SK-N-SH treated with all-trans-retinoic acid at 6 μM for 48 hours (cell line): ENCODE measurements around the gene FUBP3.

ENCODE experiments used
- ATAC-seq: fragments of 200-7000 bp; cut with Tn5 transposase; 3 replicates; pipeline ENCODE4 v1.9.1; 2020; ENCODE audit warnings: mild to moderate bottlenecking, moderate library complexity
- ARNTL ChIP-seq: fragments of 450-650 bp; formaldehyde crosslinking; IDR thresholded peaks from 2 replicates; pipeline ENCODE4 v1.5.0; 2020; ENCODE audit warnings: low read depth, mild to moderate bottlenecking, moderate library complexity, borderline replicate concordance
- BACH2 ChIP-seq: fragments of 250-450 bp; sonication (Bioruptor Pico); IDR thresholded peaks from 2 replicates; pipeline ENCODE4 v1.9.0; 2021; ENCODE audit warnings: mild to moderate bottlenecking, borderline replicate concordance
- CREB5 ChIP-seq: fragments of 250-450 bp; sonication (Bioruptor Pico); IDR thresholded peaks from 2 replicates; pipeline ENCODE4 v1.5.1; 2020; ENCODE audit warnings: low read depth, mild to moderate bottlenecking, moderate library complexity
- CSDC2 ChIP-seq: fragments of 250-450 bp; sonication (Bioruptor Pico); IDR thresholded peaks from 2 replicates; pipeline ENCODE4 v1.5.0; 2020; ENCODE audit warnings: mild to moderate bottlenecking, moderate library complexity
- CSRNP3 ChIP-seq: fragments of 250-450 bp; sonication (Bioruptor Pico); IDR thresholded peaks from 2 replicates; pipeline ENCODE4 v1.5.1; 2021; ENCODE audit warnings: mild to moderate bottlenecking, moderate library complexity
- ESRRG ChIP-seq: fragments of 250-450 bp; sonication (Bioruptor Pico); IDR thresholded peaks from 2 replicates; pipeline ENCODE4 v1.6.1; 2021; ENCODE audit warnings: mild to moderate bottlenecking
- GLIS3 ChIP-seq: fragments of 250-450 bp; sonication (Bioruptor Pico); IDR thresholded peaks from 2 replicates; pipeline ENCODE4 v1.5.0; 2020; ENCODE audit warnings: mild to moderate bottlenecking, moderate library complexity
- ISL1 ChIP-seq: fragments of 250-450 bp; sonication (Bioruptor Pico); IDR thresholded peaks from 2 replicates; pipeline ENCODE4 v2.1.2; 2022; ENCODE audit warnings: mild to moderate bottlenecking, moderate library complexity
- OSR1 ChIP-seq: fragments of 250-450 bp; sonication (Bioruptor Pico); IDR thresholded peaks from 2 replicates; pipeline ENCODE4 v1.8.0; 2022; ENCODE audit warnings: moderate library complexity, mild to moderate bottlenecking, inconsistent platforms
- PATZ1 ChIP-seq: fragments of 250-450 bp; sonication (Bioruptor Pico); IDR thresholded peaks from 2 replicates; pipeline ENCODE4 v1.8.0; 2020; ENCODE audit warnings: mild to moderate bottlenecking, moderate library complexity, borderline replicate concordance
- POU6F1 ChIP-seq: fragments of 250-450 bp; sonication (Bioruptor Pico); IDR thresholded peaks from 2 replicates; pipeline ENCODE4 v1.8.0; 2021; ENCODE audit warnings: low read depth, mild to moderate bottlenecking, moderate library complexity, borderline replicate concordance
- PPARA ChIP-seq: fragments of 250-450 bp; sonication (Bioruptor Pico); IDR thresholded peaks from 2 replicates; pipeline ENCODE4 v1.5.0; 2020; ENCODE audit warnings: mild to moderate bottlenecking, borderline replicate concordance
- RARB ChIP-seq: fragments of 250-450 bp; sonication (Bioruptor Pico); IDR thresholded peaks from 2 replicates; pipeline ENCODE4 v1.8.0; 2021; ENCODE audit warnings: mild to moderate bottlenecking, moderate library complexity
- TOX ChIP-seq: fragments of 250-450 bp; sonication (Bioruptor Pico); IDR thresholded peaks from 2 replicates; pipeline ENCODE4 v1.8.0; 2021; ENCODE audit warnings: mild to moderate bottlenecking, moderate library complexity, borderline replicate concordance
- TSHZ2 ChIP-seq: fragments of 250-450 bp; sonication (Bioruptor Pico); IDR thresholded peaks from 2 replicates; pipeline ENCODE4 v1.5.0; 2020; ENCODE audit warnings: mild to moderate bottlenecking, moderate library complexity
- ZC3H10 ChIP-seq: fragments of 250-450 bp; sonication (Bioruptor Pico); IDR thresholded peaks from 2 replicates; pipeline ENCODE4 v1.5.1; 2021; ENCODE audit warnings: mild to moderate bottlenecking, moderate library complexity
- ZFP3 ChIP-seq: fragments of 250-450 bp; sonication (Bioruptor Pico); IDR thresholded peaks from 2 replicates; pipeline ENCODE4 v1.5.0; 2020; ENCODE audit warnings: mild to moderate bottlenecking, moderate library complexity
- ZFP30 ChIP-seq: fragments of 450-650 bp; formaldehyde crosslinking; IDR thresholded peaks from 2 replicates; pipeline ENCODE4 v1.5.0; 2022; ENCODE audit warnings: mild to moderate bottlenecking, moderate library complexity
- ZNF565 ChIP-seq: fragments of 450-650 bp; formaldehyde crosslinking; conservative IDR thresholded peaks from 2 replicates; pipeline ENCODE4 v1.5.0; 2020; ENCODE audit warnings: low read depth, mild to moderate bottlenecking, moderate library complexity
- ZNF70 ChIP-seq: fragments of 450-650 bp; formaldehyde crosslinking; IDR thresholded peaks from 2 replicates; pipeline ENCODE4 v1.5.0; 2020; ENCODE audit warnings: mild to moderate bottlenecking, moderate library complexity
- ZNF8 ChIP-seq: fragments of 450-650 bp; formaldehyde crosslinking; IDR thresholded peaks from 2 replicates; pipeline ENCODE4 v1.5.0; 2020; ENCODE audit warnings: mild to moderate bottlenecking, moderate library complexity

Gene FUBP3

GRCh38 chr9:130599625-130600024, 20.2 kb downstream of the FUBP3 start:
- ATAC-seq: no peak

GRCh38 chr9:130601100-130601499, 21.7 kb downstream of the FUBP3 start:
- ATAC-seq: no peak
- no peak for TF ChIP-seq ZFP30 (CRISPR knock-in tag)

More at GRCh38 chr9:130599625-130600024, 20.2 kb downstream of the FUBP3 start:
- no peak for TF ChIP-seq POU6F1 (CRISPR knock-in tag)
- TF ChIP-seq ZNF70 (CRISPR knock-in tag): no peak
- TF ChIP-seq TSHZ2 (CRISPR knock-in tag): no peak
- no peak for TF ChIP-seq ZNF565
- TF ChIP-seq OSR1 (CRISPR knock-in tag): no peak
- TF ChIP-seq ZNF8 (CRISPR knock-in tag): no peak
- no peak for TF ChIP-seq CREB5 (CRISPR knock-in tag)
- TF ChIP-seq GLIS3 (CRISPR knock-in tag): no peak
- TF ChIP-seq RARB (CRISPR knock-in tag): no peak
- TF ChIP-seq ZFP30 (CRISPR knock-in tag): no peak
- no peak for TF ChIP-seq ZFP3 (CRISPR knock-in tag)
- no peak for TF ChIP-seq CSDC2 (CRISPR knock-in tag)

- ATAC-seq: no peak
- no peak for TF ChIP-seq ZFP3 (CRISPR knock-in tag)
- no peak for TF ChIP-seq ZNF8 (CRISPR knock-in tag)
- TF ChIP-seq ISL1 (CRISPR knock-in tag): no peak
- TF ChIP-seq RARB (CRISPR knock-in tag): no peak
- TF ChIP-seq ZNF565: no peak
- TF ChIP-seq OSR1 (CRISPR knock-in tag): no peak
- no peak for TF ChIP-seq BACH2 (CRISPR knock-in tag)
- no peak for TF ChIP-seq ZC3H10
- no peak for TF ChIP-seq CSRNP3 (CRISPR knock-in tag)
- no peak for TF ChIP-seq TOX
- no peak for TF ChIP-seq PPARA (CRISPR knock-in tag)
- no peak for TF ChIP-seq ARNTL (CRISPR knock-in tag)
- no peak for TF ChIP-seq POU6F1 (CRISPR knock-in tag)
- no peak for TF ChIP-seq GLIS3 (CRISPR knock-in tag)
- no peak for TF ChIP-seq ZFP30 (CRISPR knock-in tag)
- no peak for TF ChIP-seq ESRRG (CRISPR knock-in tag)
- no peak for TF ChIP-seq PATZ1 (CRISPR knock-in tag)
- no peak for TF ChIP-seq CREB5 (CRISPR knock-in tag)
- no peak for TF ChIP-seq ZNF70 (CRISPR knock-in tag)
These were observed 24.9 kb downstream of the FUBP3 start for GRCh38 chr9:130604295-130604694.
